Activated CD4-positive, alpha-beta T cell treated with anti-CD3 and anti-CD28 coated beads for 4 hours (primary cell): Measurements from ENCODE around the gene DENND2C.
A peak's percentile ranks its signal among the peaks of the same experiment; 100 is the strongest.
"Not testable (repeated sequence)": the region's sequence is repeated elsewhere in the genome, so short reads cannot be mapped to it uniquely, and the experiment has no call there.

Experiments
- DNase-seq, 2 donors: peaks; one replicate each; pipeline ENCODE4 v3.0.0-alpha.2; 2020

Gene DENND2C

GRCh38 chr1:114595602-114596001, 74.2 kb downstream of the DENND2C start:
- no peak for DNase-seq

- DNase-seq = no peak
Measured at GRCh38 chr1:114594046-114594445, 75.8 kb downstream of the DENND2C start.

- no peak for DNase-seq
Measured at GRCh38 chr1:114589122-114589521, 80.7 kb downstream of the DENND2C start.

- DNase-seq = no peak
Measured at GRCh38 chr1:114588196-114588689, 81.6 kb downstream of the DENND2C start.

DNA sequence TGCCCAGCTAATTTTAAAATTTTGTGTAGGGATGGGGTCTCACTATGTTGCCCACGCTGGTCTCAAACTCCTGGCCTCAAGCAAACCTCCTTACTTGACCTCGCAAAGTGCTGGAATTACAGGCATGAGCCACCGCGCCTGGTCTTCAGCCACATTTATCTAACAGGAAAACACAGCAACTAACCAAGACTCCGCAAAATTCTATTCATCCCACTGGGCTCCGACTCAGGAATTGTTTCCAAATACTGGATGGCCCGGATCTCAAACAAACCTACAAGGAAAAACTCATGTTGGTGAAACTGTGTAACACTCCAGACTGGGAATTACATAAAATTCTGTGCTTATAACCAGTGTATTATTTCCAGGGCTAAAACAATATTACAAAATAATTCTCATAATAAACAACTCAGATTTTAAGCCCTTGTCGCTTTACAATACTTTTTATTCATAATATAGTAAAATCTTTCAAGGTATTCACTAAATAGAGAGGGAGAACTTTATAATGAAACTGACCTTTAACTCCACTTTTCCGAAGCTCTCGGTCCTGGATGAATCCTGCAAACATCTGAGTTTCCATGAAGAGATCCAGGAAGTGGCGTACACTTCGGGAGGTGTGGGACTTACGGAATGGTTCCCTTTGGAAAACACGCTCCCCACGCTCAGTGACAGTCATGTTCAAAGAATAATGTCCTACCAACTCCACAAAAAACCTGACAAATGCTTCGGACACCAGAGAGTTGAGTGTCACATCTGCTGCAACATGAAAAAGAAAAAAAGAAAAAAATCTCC, 82.5 kb downstream of the DENND2C start:
- DNase-seq = no peak

GRCh38 chr1:114586513-114587047, 83.3 kb downstream of the DENND2C start:
- no peak for DNase-seq

GRCh38 chr1:114585231-114585630, 84.6 kb downstream of the DENND2C start:
- no peak for DNase-seq

DNA sequence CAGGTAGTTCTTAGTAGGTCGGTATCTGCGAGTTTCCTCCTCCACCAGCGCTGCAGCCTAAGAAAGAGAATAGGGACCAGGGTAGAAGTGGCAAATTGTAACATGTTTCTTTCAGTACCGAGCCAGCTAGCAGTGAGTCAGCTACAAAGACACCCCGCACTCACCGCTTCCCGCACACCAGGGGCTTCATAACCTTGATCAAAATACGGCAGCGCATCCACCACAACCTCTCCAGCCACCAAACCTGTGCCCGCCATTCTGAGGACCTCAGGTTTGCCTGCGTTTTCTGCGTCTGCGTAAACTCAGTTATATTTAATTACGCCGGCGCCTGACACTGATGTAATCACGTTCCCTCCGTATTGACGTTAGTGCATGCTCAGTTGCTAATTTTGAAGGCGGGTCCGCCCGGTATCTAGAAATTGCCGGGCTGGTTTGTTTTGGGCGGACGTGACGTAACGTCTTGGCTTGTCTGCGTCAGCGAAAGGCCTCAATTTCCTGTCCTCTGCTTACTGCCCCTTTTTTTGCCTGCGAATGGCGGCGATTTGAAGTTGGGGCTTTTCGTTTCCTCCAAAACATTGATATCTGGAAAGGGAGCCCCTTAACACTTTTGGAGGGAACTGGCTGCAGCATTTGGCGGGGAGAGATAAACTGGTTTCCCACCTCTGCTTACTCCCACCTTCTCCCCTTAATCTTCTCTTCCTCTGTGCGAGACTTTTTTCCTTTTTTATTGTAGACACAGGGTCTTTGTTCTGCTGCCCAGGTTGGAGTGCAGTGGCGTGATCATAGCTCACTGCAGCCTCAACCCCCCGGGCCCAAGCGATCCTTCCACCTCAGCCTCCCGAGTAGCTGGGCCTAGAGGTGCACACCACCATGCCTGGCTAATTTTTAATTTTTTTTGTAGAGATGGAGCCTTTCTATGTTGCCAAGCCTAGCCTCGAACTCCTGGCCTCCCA, 88.2 kb downstream of the DENND2C start, which contains the start of gene BCAS2:
Gene BCAS2, minus strand, starts transcription at position 281 of the 953 bp plus-strand sequence. Its CDS starts 24 bp downstream, at position 257.
- DNase-seq = peak; percentile 92 to 94

DNA sequence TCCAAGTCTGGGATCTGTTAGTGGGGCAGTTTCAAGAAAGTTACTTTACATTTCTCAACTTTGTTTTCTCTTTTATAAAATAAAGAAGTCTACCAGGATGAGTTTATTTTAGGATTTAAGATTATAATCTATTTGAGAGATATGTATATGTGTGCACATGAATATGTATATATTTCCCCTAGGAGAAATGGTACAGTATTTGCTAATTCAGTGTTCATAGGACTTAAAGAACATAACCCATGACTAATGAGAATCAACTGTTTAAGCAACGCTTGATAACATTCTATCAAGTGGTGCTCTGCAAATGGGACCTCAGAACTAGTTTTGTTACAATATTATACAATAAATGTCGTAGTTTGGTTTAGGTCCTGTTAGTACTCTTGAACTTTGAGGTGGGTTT, 95.5 kb downstream of the DENND2C start:
- no peak for DNase-seq

GRCh38 chr1:114564141-114564540, 105.7 kb downstream of the DENND2C start:
- DNase-seq = no peak

DNA sequence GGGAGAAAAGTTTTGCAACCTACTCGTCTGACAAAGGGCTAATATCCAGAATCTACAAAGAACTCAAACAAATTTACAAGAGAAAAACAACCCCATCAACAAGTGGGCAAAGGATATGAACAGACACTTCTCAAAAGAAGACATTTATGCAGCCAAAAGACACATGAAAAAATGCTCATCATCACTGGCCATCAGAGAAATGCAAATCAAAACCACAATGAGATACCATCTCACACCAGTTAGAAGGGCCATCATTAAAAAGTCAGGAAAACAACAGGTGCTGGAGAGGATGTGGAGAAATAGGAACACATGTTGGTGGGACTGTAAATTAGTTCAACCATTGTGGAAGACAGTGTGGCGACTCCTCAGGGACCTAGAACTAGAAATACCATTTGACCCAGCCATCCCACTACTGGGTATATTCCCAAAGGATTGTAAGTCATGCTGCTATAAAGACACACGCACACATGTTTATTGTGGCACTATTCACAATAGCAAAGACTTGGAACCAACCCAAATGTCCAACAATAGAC, 106.8 kb downstream of the DENND2C start:
- not testable (repeated sequence) for DNase-seq

DNA sequence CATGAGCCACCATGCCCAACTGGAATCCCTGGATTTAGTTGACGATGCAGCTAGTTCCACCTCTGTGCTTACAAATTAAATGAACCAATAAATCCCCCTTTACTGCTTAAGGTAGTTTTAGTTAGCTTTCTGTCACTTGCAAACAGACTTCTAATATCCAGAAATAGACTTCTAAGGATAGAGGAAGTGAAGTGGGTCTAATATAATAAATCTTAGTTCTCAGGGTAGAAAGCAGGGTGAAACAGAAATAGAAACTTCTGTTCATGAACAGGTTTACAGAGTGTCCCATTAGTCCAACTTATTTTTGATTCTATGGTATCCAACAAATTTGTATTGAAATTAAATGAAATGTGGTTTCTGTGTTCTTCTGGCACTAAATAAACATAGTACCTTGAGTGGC, 108.5 kb downstream of the DENND2C start:
- DNase-seq = no peak

DNA sequence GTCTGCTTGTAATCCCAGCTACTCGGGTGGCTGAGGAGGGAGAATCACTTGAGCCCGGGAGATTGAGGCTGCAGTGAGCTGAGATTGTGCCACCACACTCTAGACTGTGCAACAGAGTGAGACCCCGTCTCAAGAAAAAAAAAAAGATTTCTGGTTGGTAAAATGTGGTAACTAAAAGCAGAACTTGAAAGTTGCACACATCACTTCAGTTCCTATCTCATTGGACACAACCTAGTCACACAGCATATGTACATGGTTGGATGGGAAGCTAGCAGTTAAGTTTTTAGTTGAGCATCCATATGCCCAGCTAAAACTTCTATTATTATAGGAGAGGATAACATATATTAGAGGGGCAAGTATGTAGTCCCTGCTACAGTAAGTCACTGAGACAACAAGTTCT, 110.5 kb downstream of the DENND2C start:
- no peak for DNase-seq

DNA sequence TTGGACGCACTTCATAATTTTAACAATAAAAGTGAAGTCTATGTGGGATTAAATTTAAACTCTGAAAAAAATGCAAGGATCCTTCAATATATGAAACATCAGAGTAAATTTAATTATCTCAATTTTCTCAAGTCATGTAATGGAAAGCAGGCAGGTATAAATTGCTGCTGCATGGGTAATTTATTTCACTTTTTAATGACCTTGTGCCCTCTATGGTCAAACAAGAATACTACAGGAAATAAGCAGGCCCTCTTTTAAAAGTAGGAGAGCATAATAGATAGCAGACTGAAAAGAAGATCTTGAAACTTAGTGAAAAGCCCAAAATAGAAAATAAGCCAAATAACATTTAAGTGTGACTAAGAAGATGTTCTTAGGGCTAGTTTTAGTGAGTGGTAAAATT, 111.3 kb downstream of the DENND2C start:
- DNase-seq = no peak

DNA sequence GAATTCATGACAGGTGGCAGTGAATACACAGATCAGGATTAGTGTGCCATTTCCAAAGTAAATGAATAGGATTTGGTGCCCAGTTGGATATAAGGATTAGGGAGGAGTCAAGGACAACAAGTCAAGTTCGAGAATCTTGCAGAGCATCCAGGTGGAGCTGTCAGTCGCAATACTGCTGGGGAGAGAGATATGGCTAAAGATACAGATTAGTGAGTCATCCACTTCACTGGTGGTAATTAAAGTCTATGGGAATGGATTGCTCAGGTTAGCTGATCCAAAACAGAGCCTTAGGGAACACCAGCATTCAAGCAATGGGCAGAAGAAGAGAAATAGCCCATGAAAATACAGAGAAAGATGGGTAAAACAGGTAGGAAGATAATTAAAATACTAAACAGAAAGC, 115.3 kb downstream of the DENND2C start:
- no peak for DNase-seq

- no peak for DNase-seq
Measured at GRCh38 chr1:114552106-114552639, 117.7 kb downstream of the DENND2C start.

GRCh38 chr1:114551400-114551799, 118.4 kb downstream of the DENND2C start:
- no peak for DNase-seq

DNA sequence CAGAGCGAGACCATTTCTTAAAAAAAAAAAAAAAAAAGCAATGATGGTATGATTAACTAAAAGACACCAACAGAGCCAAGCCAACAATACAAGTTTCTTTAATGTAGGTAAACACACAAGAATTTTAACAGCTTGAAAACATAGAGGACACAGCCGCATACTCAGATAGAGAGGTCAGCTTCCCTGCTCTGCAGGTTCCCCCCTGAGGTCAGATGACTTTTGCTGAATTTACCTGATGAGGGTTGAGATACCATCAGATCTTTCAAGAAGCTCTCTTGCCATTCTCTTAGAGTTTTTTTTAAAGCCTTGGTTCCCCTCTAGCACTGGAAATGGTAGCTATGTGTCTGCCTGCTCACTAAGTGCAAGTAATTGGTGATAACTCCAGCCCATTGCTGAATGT, 119.5 kb downstream of the DENND2C start:
- no peak for DNase-seq

DNA sequence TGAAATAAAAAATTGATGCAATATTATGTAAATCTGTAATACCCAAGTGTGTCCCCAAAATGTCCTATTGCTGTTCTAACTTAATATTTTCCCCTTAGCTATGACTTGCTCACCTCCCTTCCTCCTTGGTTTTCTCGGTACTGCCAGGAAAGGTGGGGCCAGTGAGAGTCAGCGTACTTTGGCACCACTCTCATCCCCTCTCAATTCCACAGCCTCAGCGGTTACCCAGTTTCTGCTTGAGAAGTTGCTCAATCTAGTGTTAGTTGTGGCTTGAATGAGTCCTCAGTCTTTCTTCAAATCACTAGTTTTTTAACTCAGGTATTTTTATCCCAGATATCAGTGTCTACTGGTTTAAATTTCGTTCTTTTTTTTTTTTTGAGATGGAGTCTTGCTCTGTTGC, 120.7 kb downstream of the DENND2C start:
- DNase-seq = no peak

DNA sequence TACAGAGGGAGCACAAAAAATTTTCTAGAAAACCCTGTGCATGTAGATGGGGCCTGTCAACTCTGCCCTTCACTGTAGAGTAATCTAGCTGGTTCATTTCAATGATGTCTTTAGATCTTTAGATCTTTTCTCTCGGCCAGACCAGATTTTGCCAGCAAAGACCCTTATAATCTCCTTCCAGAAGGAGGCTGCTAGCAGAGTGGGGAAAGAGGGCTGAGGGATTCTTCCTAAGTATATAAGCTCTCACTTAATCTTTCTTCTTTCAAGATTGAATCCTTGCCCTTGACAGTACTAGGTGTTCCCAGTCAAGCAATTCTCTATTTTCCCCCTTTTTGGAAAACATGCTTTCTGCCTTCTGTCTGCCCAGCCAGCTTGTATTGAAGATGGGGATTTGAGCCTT, 122.8 kb downstream of the DENND2C start:
- DNase-seq = no peak

- no peak for DNase-seq
Measured at GRCh38 chr1:114545796-114546195, 124.1 kb downstream of the DENND2C start.

- DNase-seq = no peak
Measured at GRCh38 chr1:114545315-114545714, 124.5 kb downstream of the DENND2C start.

- DNase-seq = no peak
Measured at GRCh38 chr1:114540821-114541220, 129.0 kb downstream of the DENND2C start.
